K562 (cell line): ENCODE measurements around the gene UBR4.

ENCODE experiments used
- CSDE1 ChIP-seq, 2 experiments: fragments of 450-650 bp; IDR thresholded peaks; 2 replicates each; pipeline ENCODE4 v1.6.1; 2016; ENCODE audit warnings: mild to moderate bottlenecking in 1 of 2
- CTCF ChIP-seq, 3 experiments: IDR thresholded peaks in 2 of 3; conservative IDR thresholded peaks in 1 of 3; 2 replicates each; pipeline ENCODE4 v1.5.1; 2011 to 2012; ENCODE audit warnings: low read length in 3 of 3, mild to moderate bottlenecking in 3 of 3, control low read depth in 2 of 3, improper control_type of control experiment in 1 of 3, inconsistent platforms in 1 of 3, low read depth in 1 of 3, mixed read lengths in 1 of 3, moderate library complexity in 1 of 3; ENCODE audit not compliant: insufficient read depth in 2 of 3
- EP300 ChIP-seq: IDR thresholded peaks from 2 replicates; pipeline ENCODE4 v1.6.1; 2012; ENCODE audit warnings: low read length, improper control_type of control experiment
- HBP1 ChIP-seq: fragments of 450-650 bp; formaldehyde crosslinking; IDR thresholded peaks from 2 replicates; pipeline ENCODE4 v1.4.0; 2022; ENCODE audit warnings: missing genetic modification characterization
- KAT7 ChIP-seq: sonication (generic); formaldehyde crosslinking; IDR thresholded peaks from 2 replicates; pipeline ENCODE4 v1.8.0; 2022; ENCODE audit warnings: missing genetic modification reagents, mild to moderate bottlenecking, borderline replicate concordance
- KLF16 ChIP-seq: IDR thresholded peaks from 2 replicates; pipeline ENCODE4 v1.6.1; 2016; ENCODE audit warnings: antibody characterized with exemption
- NFYB ChIP-seq: IDR thresholded peaks from 2 replicates; pipeline ENCODE4 v1.6.1; 2011; ENCODE audit warnings: mild to moderate bottlenecking, moderate library complexity; ENCODE audit not compliant: insufficient read length; ENCODE audit errors: extremely low read depth
- SPI1 ChIP-seq: IDR thresholded peaks from 2 replicates; pipeline ENCODE4 v1.6.1; 2011; ENCODE audit warnings: low read depth, low read length, control low read depth, borderline replicate concordance
- TFAM ChIP-seq: fragments of 250-450 bp; sonication (Bioruptor Pico); conservative IDR thresholded peaks from 2 replicates; pipeline ENCODE4 v1.5.0; 2021; ENCODE audit warnings: mild to moderate bottlenecking, moderate library complexity
- ZNF121 ChIP-seq: sonication (generic); formaldehyde crosslinking; conservative IDR thresholded peaks from 2 replicates; pipeline ENCODE4 v1.8.0; 2022; ENCODE audit warnings: missing genetic modification reagents
- ZNF197 ChIP-seq: fragments of 200-800 bp; sonication (Bioruptor generic); IDR thresholded peaks from 2 replicates; pipeline ENCODE4 v1.6.1; 2016; ENCODE audit warnings: low read depth, missing genetic modification characterization, missing compliant biosample characterization
- ZZZ3 ChIP-seq: fragments of 450-650 bp; IDR thresholded peaks from 2 replicates; pipeline ENCODE4 v1.6.1; 2016; ENCODE audit warnings: antibody characterized with exemption, mild to moderate bottlenecking, moderate library complexity

- TF ChIP-seq HBP1 (no peak), NFYB (no peak), KLF16 (no peak), ZNF121 (CRISPR knock-in tag) (no peak), CTCF (IDR thresholded peaks at IDR 0.05 in 2 of 3, conservative IDR thresholded peaks at IDR 0.05 in 1 of 3; ENCODE audit: insufficient read depth in 2 of 3, low read depth in 1 of 3, low read length in 3 of 3) (no peak), TFAM (CRISPR knock-in tag) (no peak), CSDE1 (IDR thresholded peaks at IDR 0.05) (no peak), KAT7 (CRISPR knock-in tag) (no peak), EP300 (no peak), ZZZ3 (no peak), ZNF197 (no peak), SPI1 (no peak)
These were observed 44.4 kb upstream of the UBR4 start for GRCh38 chr1:19254416-19254815.
